HL-60 (cell line): ENCODE data around the gene ADPRHL1.

ENCODE experiments used
- DNase-seq, 2 experiments: peaks; one replicate each; pipeline ENCODE4 v3.0.0-alpha.2; 2010 to 2020; ENCODE audit warnings: low read depth in 1 of 2, low spot score in 1 of 2
- H3K27ac ChIP-seq: fragments of 250-450 bp; sonication (Bioruptor Pico); replicated peaks from 2 replicates; pipeline ENCODE4 v1.5.1; 2020; ENCODE audit warnings: mild to moderate bottlenecking, moderate library complexity
- H3K27me3 ChIP-seq: fragments of 250-450 bp; sonication (Bioruptor Pico); 2 replicates; pipeline ENCODE4 v1.5.1; 2021; ENCODE audit warnings: mild to moderate bottlenecking, moderate library complexity; ENCODE audit not compliant: insufficient read depth, poor library complexity, severe bottlenecking
- H3K4me3 ChIP-seq: replicated peaks from 2 replicates; pipeline ENCODE4 v1.5.1; 2011; ENCODE audit warnings: mild to moderate bottlenecking, control low read depth, low read length; ENCODE audit not compliant: insufficient read depth
- CTCF ChIP-seq: IDR thresholded peaks from one replicate; pipeline ENCODE4 v1.5.1; 2011; ENCODE audit warnings: low read length, control low read depth, inconsistent platforms; ENCODE audit not compliant: insufficient read depth
- GABPA ChIP-seq: IDR thresholded peaks from 2 replicates; pipeline ENCODE4 v1.6.1; 2012; ENCODE audit warnings: low read depth
- POLR2AphosphoS5 ChIP-seq: IDR thresholded peaks from 2 replicates; pipeline ENCODE4 v1.6.1; 2012; ENCODE audit warnings: low read depth
- REST ChIP-seq: IDR thresholded peaks from 2 replicates; pipeline ENCODE4 v1.6.1; 2012; ENCODE audit warnings: low read depth; ENCODE audit not compliant: insufficient replicate concordance
- SPI1 ChIP-seq: IDR thresholded peaks from 2 replicates; pipeline ENCODE4 v1.6.1; 2012; ENCODE audit warnings: low read depth, mild to moderate bottlenecking, borderline replicate concordance

Gene ADPRHL1

GRCh38 chr13:113365583-113365970 lies 87.7 kb downstream of the ADPRHL1 start:
- no peak overlapping the region for H3K27ac ChIP-seq
- no peak overlapping the region for H3K4me3 ChIP-seq
- H3K27me3 ChIP-seq, result peaks cover 45% of the 10 kb centered on the region
- TF ChIP-seq GABPA (no peak), CTCF (no peak), REST (no peak), SPI1 (no peak), POLR2AphosphoS5 (no peak)
- DNase-seq, result no peak

GRCh38 chr13:113364901-113365582 lies 88.2 kb downstream of the ADPRHL1 start:
- DNase-seq, result no peak
- TF ChIP-seq CTCF (no peak), GABPA (no peak), SPI1 (no peak), POLR2AphosphoS5 (no peak), REST (no peak)

GRCh38 chr13:113364311-113364889 lies 88.9 kb downstream of the ADPRHL1 start:
- no peak for TF ChIP-seq CTCF
- no peak for TF ChIP-seq REST
- TF ChIP-seq GABPA, result no peak
- no peak for TF ChIP-seq SPI1
- TF ChIP-seq POLR2AphosphoS5, result no peak
- Histone ChIP-seq H3K4me3 (no peak overlapping the region), H3K27me3 (peaks cover 54% of the 10 kb centered on the region), H3K27ac (no peak overlapping the region)
- DNase-seq, result no peak

More at GRCh38 chr13:113364901-113365582, 88.2 kb downstream of the ADPRHL1 start:
- Histone ChIP-seq H3K27me3 (peaks cover 50% of the 10 kb centered on the region), H3K4me3 (no peak overlapping the region), H3K27ac (no peak overlapping the region)
